HCT116 (cell line): ENCODE measurements around the gene EYA2. TPM values are rescaled to one million over a fixed set of nuclear protein-coding genes. Genes with fewer than 3 reads are reported as not detected.

Source experiments
- ATAC-seq: fragments of 200-7000 bp; cut with Tn5 transposase; 2 replicates; pipeline ENCODE4 v1.9.1; 2020; ENCODE audit warnings: mild to moderate bottlenecking, moderate library complexity
- BruUV-seq: library from RNA; stranded (reverse); fragments of 400-500 nt; replicated peaks from 2 replicates; lab custom pipeline; 2021; lab: Mats Ljungman, UMichigan
- CTCF ChIA-PET: fragments of 300-600 bp; sonication (Branson Sonifier 250); formaldehyde crosslinking; loops from one replicate; lab custom pipeline; 2021; ENCODE audit warnings: antibody characterized with exemption; lab: Charles Lee
- POLR2A ChIA-PET: fragments of 300-600, 350-600 bp; sonication (Branson Sonifier 250); formaldehyde crosslinking; loops from one replicate; lab custom pipeline; 2021; ENCODE audit warnings: antibody characterized with exemption; lab: Charles Lee
- RAD21 ChIA-PET, 2 experiments: fragments of 300-600 bp; sonication (Branson Sonifier 250); formaldehyde crosslinking; loops; one replicate each; lab custom pipeline; 2023; ENCODE audit warnings: low total read pairs in 2 of 2; ENCODE audit not compliant: uncharacterized antibody in 2 of 2, unreplicated experiment in 2 of 2, low non-redundant PET in 1 of 2; lab: Charles Lee
- DNase-seq: peaks from one replicate; pipeline ENCODE4 v3.0.0-alpha.2; 2010; ENCODE audit warnings: low read depth, low spot score
- H2AFZ ChIP-seq: fragments of 200-600 bp; shearing (Covaris generic), sonication (generic); 2 replicates; pipeline ENCODE4 v1.6.1; 2017; ENCODE audit warnings: low read depth, mixed run types, mixed read lengths, antibody characterized with exemption, low read length; ENCODE audit not compliant: poor library complexity, severe bottlenecking
- H3K27ac ChIP-seq: 2 replicates; pipeline ENCODE4 v1.5.1; 2012; ENCODE audit warnings: low read depth, low read length
- H3K27me3 ChIP-seq: fragments of 200-600 bp; sonication (generic); 2 replicates; pipeline ENCODE4 v1.6.1; 2016; ENCODE audit warnings: mixed run types, low read length, mixed read lengths; ENCODE audit not compliant: insufficient read depth
- H3K36me3 ChIP-seq, 2 experiments: fragments of 200-500 bp in 1 of 2; fragments of 200-600 bp in 1 of 2; sonication (Bioruptor generic) in 1 of 2; sonication (generic) in 1 of 2; 2 replicates each; pipeline versions ENCODE4 v1.5.1 to v1.6.1; 2014 to 2016; ENCODE audit warnings: low read length in 2 of 2, inconsistent platforms in 1 of 2, mixed read lengths in 1 of 2, mixed run types in 1 of 2; ENCODE audit not compliant: insufficient read depth in 2 of 2, control insufficient read depth in 1 of 2
- H3K4me1 ChIP-seq, 2 experiments: fragments of 200-600 bp in 1 of 2; sonication (generic) in 1 of 2; 2 replicates each; pipeline versions ENCODE4 v1.5.1 to v1.6.1; 2012 to 2017; ENCODE audit warnings: low read length in 2 of 2, inconsistent platforms in 1 of 2, mild to moderate bottlenecking in 1 of 2, mixed read lengths in 1 of 2, mixed run types in 1 of 2, moderate library complexity in 1 of 2; ENCODE audit not compliant: insufficient read depth in 2 of 2, control insufficient read depth in 1 of 2
- H3K4me2 ChIP-seq: fragments of 200-600 bp; sonication (generic); 2 replicates; pipeline ENCODE4 v1.6.1; 2017; ENCODE audit warnings: mixed run types, low read length, mixed read lengths
- H3K4me3 ChIP-seq, 2 experiments: fragments of 200-600 bp in 1 of 2; sonication (generic) in 1 of 2; replicated peaks in 1 of 2; 2 replicates each; pipeline ENCODE4 v1.5.1; 2011 to 2016; ENCODE audit warnings: low read length in 2 of 2, control low read depth in 1 of 2, low read depth in 1 of 2, mild to moderate bottlenecking in 1 of 2, mixed read lengths in 1 of 2, mixed run types in 1 of 2
- H3K79me2 ChIP-seq: fragments of 200-600 bp; sonication (generic); 2 replicates; pipeline ENCODE4 v1.6.1; 2017; ENCODE audit warnings: mild to moderate bottlenecking, mixed run types, low read length, moderate library complexity, mixed read lengths; ENCODE audit not compliant: insufficient read depth
- H3K9ac ChIP-seq: fragments of 200-600 bp; sonication (generic); 2 replicates; pipeline ENCODE4 v1.6.1; 2016; ENCODE audit warnings: low read length, mixed read lengths
- H3K9me2 ChIP-seq: fragments of 200-600 bp; sonication (generic), shearing (Covaris generic); 2 replicates; pipeline ENCODE4 v1.6.1; 2017; ENCODE audit warnings: mixed run types, mild to moderate bottlenecking, moderate library complexity; ENCODE audit not compliant: insufficient read depth
- H3K9me3 ChIP-seq, 2 experiments: fragments of 200-500 bp in 1 of 2; fragments of 200-600 bp in 1 of 2; sonication (Bioruptor generic) in 1 of 2; sonication (generic) in 1 of 2; 2 replicates each; pipeline ENCODE4 v1.6.1; 2014 to 2017; ENCODE audit warnings: low read length in 2 of 2, mixed read lengths in 2 of 2, inconsistent platforms in 1 of 2, low read depth in 1 of 2, mild to moderate bottlenecking in 1 of 2, mixed run types in 1 of 2, moderate library complexity in 1 of 2; ENCODE audit not compliant: control insufficient read depth in 1 of 2, insufficient read depth in 1 of 2
- H4K20me1 ChIP-seq: fragments of 200-600 bp; sonication (generic), shearing (Covaris generic); 2 replicates; pipeline ENCODE4 v1.6.1; 2017; ENCODE audit warnings: mixed run types, mild to moderate bottlenecking, moderate library complexity; ENCODE audit not compliant: insufficient read depth
- CBX3 ChIP-seq: IDR thresholded peaks from 2 replicates; pipeline ENCODE4 v1.6.1; 2012; ENCODE audit warnings: low read depth
- CTCF ChIP-seq, 3 experiments: fragments of 200-600 bp in 1 of 3; sonication (generic) in 1 of 3; IDR thresholded peaks in 2 of 3; conservative IDR thresholded peaks in 1 of 3; 2 replicates each; pipeline ENCODE4 v1.5.1; 2012 to 2017; ENCODE audit warnings: low read depth in 2 of 3, low read length in 2 of 3, antibody characterized with exemption in 1 of 3, borderline replicate concordance in 1 of 3, control low read depth in 1 of 3, mild to moderate bottlenecking in 1 of 3, mixed read lengths in 1 of 3, mixed run types in 1 of 3, moderate library complexity in 1 of 3; ENCODE audit not compliant: insufficient read depth in 1 of 3
- POLR2A ChIP-seq: IDR thresholded peaks from 2 replicates; pipeline ENCODE4 v1.7.0; 2011; ENCODE audit warnings: borderline replicate concordance; ENCODE audit not compliant: insufficient read depth, insufficient read length; ENCODE audit errors: extremely low read depth
- RAD21 ChIP-seq: IDR thresholded peaks from 2 replicates; pipeline ENCODE4 v1.6.1; 2012; ENCODE audit warnings: low read depth, mild to moderate bottlenecking
- REST ChIP-seq: IDR thresholded peaks from 2 replicates; pipeline ENCODE4 v1.6.1; 2012; ENCODE audit warnings: low read depth
- SP1 ChIP-seq: IDR thresholded peaks from 2 replicates; pipeline ENCODE4 v1.6.1; 2012; ENCODE audit warnings: low read depth
- SRF ChIP-seq: IDR thresholded peaks from 2 replicates; pipeline ENCODE4 v1.6.1; 2012; ENCODE audit warnings: low read depth
- intact Hi-C: fragments of 100-400 bp; cut with micrococcal nuclease; formaldehyde crosslinking; loops from 2 replicates; pipeline ENCODE4 v1.10.0; 2022
- total RNA-seq: library from RNA; stranded (reverse); gene quantifications from one replicate; pipeline ENCODE4 v1.2.1, GENCODE V29; 2021; ENCODE audit not compliant: unreplicated experiment

Gene EYA2
- total RNA-seq, 1 experiment from 2014 or later = not detected

GRCh38 chr20:47016068-47016664 lies 121.5 kb downstream of the EYA2 start:
- Histone ChIP-seq H3K9me2 (no peaks in the 10 kb centered on the region), H3K9me3 (no peaks in the 10 kb centered on the region), H3K79me2 (no peaks in the 10 kb centered on the region), H3K4me1 (no peaks in the 10 kb centered on the region), H4K20me1 (no peaks in the 10 kb centered on the region)
- RAD21 ChIA-PET = no interaction called here
- TF ChIP-seq REST (peak; percentile 55), SP1 (no peak), SRF (no peak), CTCF (IDR thresholded peaks at IDR 0.05 in 2 of 3, conservative IDR thresholded peaks at IDR 0.05 in 1 of 3; ENCODE audit: borderline replicate concordance in 1 of 3, insufficient read depth in 1 of 3, low read depth in 2 of 3, low read length in 2 of 3) (no peak), POLR2A (no peak), CBX3 (no peak), RAD21 (no peak)
- TF ChIP-seq, all 23 proteins: peak for 1
- ChIA-PET CTCF (no interaction called here), POLR2A (no interaction called here)
- DNase-seq (no peak), ATAC-seq (no peak)
- no peak overlapping the region for H3K4me2 ChIP-seq
- H3K4me3 ChIP-seq = no peak overlapping the region
- no TSS peak for BruUV-seq
- H3K9ac ChIP-seq = no peak overlapping the region
- no peaks in the 10 kb centered on the region for H3K36me3 ChIP-seq
- intact Hi-C loops = no loop called here
- H3K27me3 ChIP-seq = peaks cover 26% of the 10 kb centered on the region; the same call in 1 of the 2 replicates
- no peak overlapping the region for H2AFZ ChIP-seq
- H3K27ac ChIP-seq = no peak overlapping the region
